Stimulated activated CD8-positive, alpha-beta memory T cell treated with anti-CD3 and anti-CD28 coated beads, Interleukin-12 subunit alpha, Interleukin-12 subunit beta, amount 100 ng/mL, for 24 hours (primary cell): ENCODE data around the gene KIAA1958.
"Not testable (repeated sequence)": the region's sequence is repeated elsewhere in the genome, so short reads cannot be mapped to it uniquely, and the experiment has no call there.

Source experiments
- DNase-seq: peaks from one replicate; pipeline ENCODE4 v3.0.0-alpha.2; 2020; ENCODE audit errors: extremely low read depth

KIAA1958 gene

DNA sequence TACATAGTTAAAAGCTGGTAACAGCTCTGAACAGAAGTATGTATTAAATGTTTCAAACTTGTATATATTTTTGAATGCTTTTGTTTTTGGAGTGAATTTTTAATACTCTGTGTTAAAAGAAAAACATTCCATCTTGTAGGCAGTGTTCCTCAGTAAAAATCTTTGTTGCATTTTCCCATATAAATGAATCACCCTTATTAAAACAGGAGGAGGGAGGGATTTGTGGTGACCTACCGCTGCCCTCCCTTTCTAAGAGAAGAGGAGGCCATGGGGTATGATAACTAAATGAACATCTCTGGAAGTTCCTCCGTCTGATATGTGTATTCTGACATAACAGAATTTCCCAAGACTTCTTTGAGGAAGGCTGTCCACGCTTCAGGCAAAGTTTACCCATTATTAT, 177.9 kb downstream of the KIAA1958 start:
- DNase-seq: no peak

DNA sequence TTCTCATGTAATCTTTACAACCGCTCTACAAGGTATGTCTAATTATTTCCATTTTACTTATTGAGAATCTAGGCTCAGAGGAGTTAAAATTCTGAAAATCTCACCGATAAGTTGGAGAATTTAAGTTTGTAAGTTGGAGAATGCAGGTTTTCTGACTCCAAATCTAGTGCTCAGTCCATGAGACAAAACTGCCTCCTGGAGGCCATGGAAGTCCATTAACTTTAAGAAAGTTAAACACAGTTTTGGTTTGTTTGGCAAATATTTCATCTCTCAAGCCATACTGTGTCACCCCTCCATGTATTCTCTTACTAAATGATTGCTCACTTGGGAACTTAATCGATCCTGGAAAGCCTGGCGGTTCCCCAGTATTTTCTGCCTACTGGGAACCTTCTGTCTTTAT, 178.7 kb downstream of the KIAA1958 start:
- no peak for DNase-seq

DNA sequence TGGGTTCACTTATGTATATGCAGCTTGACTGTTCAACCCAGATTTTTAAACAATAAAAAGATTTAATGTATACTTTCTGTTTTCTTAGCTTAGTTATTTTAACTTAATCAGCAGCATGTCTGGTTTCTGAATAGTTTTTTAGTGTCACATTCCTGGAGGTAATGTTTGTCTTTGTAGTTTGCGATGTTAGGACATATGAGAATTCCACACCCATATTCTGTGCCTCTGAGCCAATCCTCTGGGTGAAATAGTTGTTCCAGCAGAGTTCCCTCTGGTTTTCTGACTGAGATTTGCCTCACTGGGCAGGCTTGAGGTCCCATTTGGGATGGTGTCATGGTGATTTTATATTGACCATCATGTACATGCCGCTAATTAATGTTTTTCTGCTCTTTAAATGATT, 182.7 kb downstream of the KIAA1958 start:
- no peak for DNase-seq

DNA sequence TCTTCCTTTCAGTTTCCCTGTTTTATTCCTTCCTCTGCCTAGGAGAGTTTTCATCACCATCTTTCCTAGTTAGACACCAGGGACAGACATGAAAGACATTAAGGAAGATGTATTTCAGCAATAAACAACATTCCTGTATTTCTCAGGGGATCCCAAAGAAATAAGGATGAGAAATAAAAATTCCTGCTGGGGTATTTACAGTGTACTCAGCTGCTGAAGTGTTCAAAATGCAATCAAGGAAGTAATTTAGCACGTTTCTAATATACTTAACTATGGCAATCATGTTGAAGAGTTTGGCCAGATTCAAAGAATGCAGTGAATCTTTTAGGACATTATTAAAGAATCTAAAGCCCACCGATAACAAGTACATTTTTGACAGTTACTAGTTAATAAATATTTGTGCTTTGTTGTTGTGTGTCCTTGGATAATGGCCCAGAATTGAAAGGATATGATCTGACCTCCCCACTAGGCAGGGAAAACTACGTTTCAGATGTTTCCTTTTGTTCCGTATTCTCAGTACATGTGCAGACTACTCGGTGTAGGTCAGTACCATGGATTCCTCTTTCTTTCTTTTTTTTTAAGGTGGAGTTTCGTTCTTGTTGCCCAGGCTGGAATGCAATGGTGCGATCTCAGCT, 184.5 kb downstream of the KIAA1958 start:
- DNase-seq: no peak

DNA sequence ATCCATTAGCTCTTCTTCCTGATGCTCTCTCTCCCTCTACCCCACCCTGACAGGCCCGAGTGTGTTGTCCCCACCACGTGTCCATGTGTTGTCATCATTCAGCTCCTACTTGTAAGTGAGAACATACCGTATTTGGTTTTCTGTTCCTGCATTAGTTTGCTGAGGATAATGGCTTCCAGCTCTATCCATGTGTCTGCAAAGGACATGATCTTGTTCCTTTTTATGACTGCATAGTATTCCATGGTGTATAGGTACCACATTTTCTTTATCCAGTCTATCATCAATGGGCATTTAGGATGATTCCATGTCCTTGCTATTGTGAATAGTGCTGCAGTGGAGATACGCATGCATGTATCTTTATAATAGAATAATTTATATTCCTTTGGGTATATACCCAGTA, 186.6 kb downstream of the KIAA1958 start:
- DNase-seq: not testable (repeated sequence)

DNA sequence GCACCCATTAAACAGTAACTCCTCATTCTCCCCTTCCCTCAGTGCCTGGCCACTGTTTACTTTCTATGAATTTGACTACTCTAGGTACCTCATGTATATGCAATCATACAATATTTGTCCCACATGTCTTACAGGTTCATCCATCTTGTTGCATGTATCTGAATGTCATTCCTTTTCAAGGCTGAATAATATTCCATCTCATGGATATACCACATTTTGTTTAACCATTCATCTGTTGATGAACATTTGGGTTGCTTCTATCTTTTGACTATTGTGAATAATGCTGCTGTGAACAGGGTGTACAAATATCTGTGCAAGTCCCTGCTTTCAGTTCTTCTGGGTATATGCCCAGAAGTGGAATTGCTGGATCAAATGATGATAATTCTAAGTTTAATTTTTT, 190.4 kb downstream of the KIAA1958 start:
- DNase-seq: no peak

DNA sequence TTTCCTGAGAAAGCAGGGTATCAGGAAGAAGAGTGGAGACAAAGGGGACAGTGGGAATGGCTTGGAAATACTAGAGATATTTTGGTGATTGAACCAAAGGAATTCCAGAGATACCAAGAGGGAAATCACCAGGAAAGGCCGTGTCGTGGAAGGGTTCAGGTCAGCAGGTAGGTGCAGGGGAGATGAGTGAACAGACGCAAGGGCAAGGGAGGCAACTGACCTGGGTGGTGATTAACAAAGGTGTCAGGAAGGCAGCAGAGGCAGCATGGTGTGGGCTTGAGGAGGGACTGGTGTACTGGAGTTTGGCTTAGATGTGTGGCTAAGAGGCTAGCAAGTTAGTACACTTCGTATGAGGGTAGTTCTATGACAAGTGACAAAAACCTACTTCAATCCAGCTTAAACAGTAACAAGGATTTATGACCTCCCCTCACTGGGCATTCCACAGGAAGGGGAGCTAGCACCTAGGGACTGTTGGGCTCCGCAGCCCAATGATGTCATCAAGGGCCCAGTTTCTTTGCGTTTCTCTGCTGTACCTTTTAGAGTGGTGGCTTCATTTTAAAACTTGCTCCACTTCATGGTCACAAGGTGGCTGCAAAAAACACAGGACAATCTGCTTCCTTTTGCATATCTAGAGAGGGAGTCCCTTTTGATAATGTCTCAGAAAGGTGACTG, 194.2 kb downstream of the KIAA1958 start:
- no peak for DNase-seq

DNA sequence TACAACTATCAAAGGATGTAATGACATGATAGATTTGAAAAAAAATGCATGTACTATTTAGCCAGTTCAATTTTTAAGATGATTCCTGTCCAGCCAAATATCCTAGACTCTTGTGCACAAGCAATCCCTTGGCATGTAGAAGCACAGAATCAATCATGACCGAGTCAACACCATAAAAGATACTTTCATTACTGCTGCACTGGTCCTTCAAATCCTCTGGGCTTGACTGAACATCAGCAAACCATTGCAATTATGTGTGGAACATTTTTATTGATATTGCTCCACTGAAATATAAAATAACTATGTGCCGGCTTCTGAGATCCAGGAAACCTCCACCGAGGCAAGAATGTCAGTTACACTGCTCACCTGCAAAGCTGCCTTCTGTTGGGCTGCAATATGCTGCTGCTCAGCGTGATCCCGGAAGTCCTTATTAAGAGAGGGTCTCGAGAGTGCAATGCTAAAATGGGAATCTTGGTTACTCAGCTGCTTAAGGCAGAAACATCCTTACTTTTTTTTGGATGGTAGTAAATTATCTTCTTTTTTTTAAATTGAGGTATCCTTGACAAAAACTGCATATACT, 202.6 kb downstream of the KIAA1958 start:
- DNase-seq: no peak

DNA sequence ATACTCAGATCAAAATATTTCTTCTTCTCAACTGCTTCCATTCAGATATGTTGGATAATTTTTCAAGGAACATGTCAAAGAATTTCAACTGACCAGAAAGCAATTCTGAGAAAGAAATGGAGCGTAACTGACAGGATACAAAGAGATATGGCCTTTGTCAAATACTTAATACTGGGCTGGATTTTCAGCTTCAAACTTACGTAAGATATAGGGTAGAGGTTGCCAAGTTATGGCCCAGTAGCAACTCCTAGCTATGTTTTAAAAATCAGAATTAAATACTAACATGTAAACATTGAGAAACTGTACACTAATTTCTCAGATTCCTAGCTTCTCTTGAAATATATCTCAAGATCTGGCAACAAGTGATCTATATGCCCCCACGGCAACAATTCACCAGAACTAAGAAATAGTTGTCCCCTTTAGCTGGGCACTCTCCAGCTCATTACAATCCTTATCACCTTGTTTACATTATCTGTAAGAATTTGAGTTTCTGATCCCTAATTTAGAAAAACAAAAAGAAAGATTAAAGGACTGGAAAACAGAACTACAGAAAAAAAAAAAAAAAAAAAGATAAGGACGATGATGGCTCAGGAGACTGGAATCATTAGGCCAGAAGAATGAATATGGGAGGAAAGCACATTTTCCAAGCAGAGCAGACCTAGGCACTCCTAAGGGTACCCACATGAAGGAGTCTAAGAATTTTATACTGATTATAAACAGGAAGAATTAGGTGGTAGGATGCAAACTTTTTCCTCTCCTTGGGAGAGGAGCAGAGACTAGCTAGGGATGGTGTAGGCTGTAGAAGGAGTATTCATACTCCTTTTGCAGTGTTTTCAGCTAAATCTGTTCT, 208.3 kb downstream of the KIAA1958 start:
- DNase-seq: no peak

DNA sequence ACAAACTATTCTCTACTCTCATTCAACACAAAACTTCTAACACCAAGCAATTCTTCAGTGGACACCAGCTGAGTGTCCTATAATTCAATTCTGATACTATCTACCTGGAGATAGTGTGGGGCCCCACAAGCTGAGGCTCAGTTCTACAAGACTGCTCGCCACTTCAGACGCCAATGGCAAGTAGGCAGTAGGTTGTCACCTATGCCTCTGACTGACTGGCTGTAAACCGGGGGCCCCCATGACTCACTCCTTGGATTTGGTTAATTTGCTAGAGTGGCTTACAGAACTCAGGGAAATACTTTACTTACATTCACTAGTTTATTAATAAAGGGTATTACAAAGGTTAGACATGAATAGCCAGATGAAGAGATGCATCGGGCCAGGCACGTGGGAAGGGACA, 209.8 kb downstream of the KIAA1958 start:
- no peak for DNase-seq

DNA sequence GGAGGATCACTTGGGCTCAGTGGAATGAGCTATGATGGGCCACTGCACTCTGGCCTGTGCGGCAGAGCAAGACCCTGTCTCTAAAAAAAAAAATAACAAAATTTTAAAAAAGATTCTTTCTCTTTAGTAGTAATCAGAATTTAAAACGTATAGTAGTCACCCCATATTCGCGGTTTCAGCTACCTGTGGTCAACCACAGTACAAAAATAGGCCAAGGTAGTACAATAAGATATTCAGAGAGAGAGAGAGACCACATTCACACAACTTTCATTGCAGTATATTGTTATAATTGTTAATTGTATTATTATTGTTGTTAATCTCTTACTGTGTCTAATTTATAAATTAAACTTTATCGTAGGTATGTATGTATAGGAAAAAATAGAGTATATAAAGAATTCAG, 212.6 kb downstream of the KIAA1958 start:
- no peak for DNase-seq

DNA sequence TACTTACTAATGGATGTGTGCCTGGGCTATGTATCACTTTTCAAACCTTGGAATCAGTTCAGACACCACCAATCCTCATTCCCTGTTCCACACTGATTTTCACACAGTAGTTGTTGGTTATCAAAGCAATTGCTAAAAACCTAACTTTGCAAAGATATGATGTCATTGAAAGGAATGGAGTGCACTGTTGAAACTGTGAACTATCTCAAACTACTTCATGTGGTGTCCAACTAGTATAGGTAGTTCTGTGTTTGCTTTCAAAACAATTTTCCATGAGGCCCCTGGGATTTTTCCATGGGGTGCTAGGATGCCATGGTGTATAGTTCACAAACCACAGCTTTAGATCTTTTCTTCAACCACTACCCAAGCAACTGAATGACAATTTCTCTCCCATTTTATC, 213.5 kb downstream of the KIAA1958 start:
- no peak for DNase-seq

DNA sequence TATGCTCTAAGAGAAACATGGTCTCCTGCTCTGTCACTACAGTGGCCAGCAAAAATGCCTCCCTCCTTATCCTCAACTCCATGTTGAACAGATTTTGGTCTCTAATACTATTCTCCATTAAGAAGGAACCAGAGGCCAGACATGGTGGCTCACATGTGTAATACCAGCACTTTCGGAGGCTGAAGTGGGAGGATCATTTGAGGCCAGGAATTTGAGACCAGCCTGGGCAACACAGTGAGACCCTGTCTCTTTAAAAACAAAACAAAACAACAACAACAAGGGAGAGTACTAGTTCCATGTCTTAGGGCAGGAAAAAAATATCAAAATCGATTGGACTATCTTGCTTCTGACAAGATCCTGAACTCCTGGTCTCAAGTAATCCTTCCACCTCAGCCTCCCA, 216.7 kb downstream of the KIAA1958 start:
- DNase-seq: no peak

DNA sequence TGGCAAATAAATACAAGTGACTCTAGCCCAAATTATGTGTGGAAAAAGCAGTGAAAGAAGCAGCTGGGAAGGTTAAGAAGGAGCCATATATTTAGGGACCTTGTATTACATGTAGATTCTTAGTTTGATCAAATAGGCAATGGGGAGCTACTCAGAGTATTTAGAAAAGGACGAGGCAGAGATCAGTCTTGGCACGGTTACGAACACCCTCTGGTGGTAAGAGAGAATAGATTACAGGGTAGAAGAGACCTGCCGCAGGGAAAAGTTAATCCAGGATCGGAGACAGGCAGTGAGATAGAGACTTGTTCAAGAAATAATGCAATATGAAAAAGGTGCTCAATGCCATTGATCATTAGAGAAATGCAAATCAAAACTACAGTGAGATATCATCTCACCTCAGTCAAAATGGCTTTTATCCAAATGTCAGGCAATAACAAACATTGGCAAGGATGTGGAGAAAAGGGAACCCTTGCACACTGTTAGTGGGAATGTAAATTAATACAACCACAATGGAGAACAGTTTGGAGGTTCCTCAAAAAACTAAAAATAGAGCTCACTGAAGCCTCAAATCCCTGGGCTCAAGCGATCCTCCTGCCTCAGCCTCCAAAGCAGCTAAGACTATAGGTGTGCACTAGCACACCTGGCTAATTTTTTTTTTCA, 219.3 kb downstream of the KIAA1958 start:
- no peak for DNase-seq

DNA sequence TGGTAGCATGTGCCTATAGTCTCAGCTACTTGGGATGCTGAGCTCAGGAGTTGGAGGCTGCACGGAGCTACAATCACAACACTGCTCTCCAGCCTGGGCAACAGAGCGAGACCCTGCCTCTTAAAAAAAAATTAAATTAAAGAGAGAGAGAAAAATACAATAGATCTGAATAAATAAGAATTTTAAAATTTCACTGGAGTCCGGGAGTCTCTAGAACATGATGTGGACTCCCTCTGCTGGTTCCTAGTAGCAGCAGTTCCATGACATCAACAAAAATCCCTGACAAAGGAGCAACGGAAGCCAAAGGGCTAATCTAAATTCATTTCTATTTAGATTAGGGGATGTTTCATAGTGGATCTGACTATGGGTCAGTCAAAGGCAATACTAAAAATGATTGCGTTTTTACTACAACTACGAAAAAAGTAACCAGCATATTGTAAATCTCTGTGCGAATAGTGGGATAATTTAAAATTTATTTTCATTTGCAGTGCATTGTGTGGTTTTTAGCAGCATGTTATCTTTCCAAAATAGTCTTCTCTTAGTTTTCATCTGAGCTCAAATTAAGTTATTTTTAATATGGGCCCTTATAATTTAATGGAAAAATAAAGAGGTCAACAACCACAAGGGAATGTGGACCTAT, 224.5 kb downstream of the KIAA1958 start:
- no peak for DNase-seq

DNA sequence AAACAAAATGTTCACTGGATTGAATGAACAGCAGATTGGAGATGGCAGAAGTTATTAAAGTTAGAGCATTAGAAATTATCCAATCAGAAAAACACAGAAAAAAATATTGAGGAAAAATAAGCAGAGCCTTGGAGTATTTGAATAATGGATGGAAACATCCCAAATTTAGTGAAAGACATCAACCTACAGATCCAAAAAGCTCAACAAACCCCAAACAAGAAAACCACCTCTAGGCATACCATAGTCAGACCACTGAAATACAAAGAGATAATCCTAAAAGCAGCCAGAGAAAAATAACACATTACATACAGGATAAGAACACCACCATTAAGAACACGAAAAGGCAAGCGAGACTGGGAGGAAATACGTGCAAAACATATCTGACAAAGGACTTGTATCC, 226.1 kb downstream of the KIAA1958 start:
- DNase-seq: no peak

DNA sequence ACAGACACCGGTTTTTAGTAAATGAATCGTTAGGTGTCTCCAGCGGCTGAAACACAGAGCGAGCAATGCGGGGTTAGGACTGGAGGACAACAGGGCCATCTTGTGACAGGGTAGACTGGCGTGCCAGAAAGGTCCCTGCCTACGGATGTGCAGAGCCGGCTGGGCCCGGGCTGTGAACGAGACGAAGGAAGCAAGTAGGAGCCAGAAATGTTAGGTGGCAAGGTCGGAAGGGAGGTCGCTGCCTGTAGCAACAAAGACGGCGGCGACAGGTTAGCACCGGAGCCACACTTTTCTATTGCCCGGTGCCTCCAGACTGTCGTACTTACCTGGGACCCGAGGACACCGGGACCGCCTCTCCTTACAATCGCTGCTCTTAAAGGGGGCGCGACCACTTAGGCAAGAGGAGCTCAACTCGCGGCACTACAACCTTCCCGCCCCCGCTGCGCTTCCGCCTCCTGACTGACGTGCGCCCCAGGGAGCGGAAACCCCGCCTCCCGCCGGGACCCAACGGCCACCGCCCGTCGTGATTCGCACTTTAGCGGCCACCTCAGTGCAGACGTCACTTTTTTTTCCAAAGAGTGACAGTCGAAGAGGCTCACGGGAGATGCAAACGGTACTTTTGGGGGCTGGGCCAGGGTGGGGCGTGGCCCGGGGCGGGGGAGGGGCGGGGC, 231.2 kb downstream of the KIAA1958 start, which contains the start of gene INIP:
INIP (minus strand) TSS at position 457 of the 671 bp plus-strand sequence. CDS start 1,632 bp downstream, outside the sequence.
- DNase-seq: peak; percentile 95
